Fibroblast of mammary gland (primary cell): ENCODE measurements around the gene SPN.
"Not testable (repeated sequence)": the region's sequence is repeated elsewhere in the genome, so short reads cannot be mapped to it uniquely, and the experiment has no call there.

ENCODE experiments used
- DNase-seq: peaks from one replicate; pipeline ENCODE4 v3.0.0-alpha.2; 2010; ENCODE audit warnings: low read depth
- H3K4me3 ChIP-seq: 2 replicates; pipeline ENCODE4 v1.5.1; 2011; ENCODE audit warnings: low read depth, mild to moderate bottlenecking, low read length, moderate library complexity; ENCODE audit not compliant: control insufficient read depth
- TF ChIP-seq, protein P1 (sequence below): conservative IDR thresholded peaks from 2 replicates; pipeline ENCODE4 v1.5.1; 2011; ENCODE audit warnings: low read depth, low read length, inconsistent platforms; ENCODE audit not compliant: control insufficient read depth, insufficient read depth

Gene SPN

DNA sequence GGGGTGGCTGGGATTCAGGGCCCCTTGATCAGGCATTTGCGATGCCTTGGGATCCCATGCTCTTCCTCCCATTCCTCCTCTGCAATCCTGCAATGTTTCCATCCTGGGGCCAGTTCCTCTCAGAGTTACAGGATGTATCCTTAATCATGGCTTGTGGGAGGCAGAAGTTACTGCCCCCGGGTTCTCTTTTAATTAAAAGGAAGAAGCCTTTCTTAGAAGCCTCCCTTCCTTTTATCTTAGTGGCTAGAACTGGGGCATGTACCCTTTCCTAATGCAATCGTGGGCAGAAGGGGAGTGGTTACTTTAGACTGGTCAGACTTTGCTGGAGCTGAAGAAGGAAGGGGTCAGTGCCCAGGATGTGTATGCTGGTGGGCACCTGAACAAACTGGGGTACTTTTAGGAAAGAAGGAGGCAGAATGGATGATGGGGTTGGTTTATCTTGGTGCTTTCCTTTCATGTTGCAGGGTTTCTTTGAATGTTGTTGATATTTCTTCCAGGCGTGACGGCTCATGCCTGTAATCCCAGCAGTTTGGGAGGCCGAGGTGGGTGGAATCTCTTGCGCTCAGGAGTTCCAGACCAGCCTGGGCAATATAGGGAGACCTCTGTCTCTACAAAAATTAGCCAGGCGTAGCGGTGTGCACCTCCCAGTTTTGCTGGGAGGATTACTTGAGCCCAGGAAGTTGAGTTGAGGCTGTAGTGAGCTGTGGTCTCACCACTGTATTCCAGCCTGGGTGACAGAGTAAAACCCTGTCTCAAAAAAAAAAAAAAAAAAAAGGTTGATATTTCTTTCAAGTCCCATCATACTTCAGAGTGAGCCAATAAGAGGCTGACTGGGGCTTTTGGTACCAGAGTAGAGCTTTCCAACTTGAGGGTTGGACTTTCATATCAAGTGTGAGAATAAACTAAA lies 13.2 kb upstream of the SPN start:
- TF ChIP-seq, protein P1, sequence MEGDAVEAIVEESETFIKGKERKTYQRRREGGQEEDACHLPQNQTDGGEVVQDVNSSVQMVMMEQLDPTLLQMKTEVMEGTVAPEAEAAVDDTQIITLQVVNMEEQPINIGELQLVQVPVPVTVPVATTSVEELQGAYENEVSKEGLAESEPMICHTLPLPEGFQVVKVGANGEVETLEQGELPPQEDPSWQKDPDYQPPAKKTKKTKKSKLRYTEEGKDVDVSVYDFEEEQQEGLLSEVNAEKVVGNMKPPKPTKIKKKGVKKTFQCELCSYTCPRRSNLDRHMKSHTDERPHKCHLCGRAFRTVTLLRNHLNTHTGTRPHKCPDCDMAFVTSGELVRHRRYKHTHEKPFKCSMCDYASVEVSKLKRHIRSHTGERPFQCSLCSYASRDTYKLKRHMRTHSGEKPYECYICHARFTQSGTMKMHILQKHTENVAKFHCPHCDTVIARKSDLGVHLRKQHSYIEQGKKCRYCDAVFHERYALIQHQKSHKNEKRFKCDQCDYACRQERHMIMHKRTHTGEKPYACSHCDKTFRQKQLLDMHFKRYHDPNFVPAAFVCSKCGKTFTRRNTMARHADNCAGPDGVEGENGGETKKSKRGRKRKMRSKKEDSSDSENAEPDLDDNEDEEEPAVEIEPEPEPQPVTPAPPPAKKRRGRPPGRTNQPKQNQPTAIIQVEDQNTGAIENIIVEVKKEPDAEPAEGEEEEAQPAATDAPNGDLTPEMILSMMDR = no peak
- no peak for DNase-seq

DNA sequence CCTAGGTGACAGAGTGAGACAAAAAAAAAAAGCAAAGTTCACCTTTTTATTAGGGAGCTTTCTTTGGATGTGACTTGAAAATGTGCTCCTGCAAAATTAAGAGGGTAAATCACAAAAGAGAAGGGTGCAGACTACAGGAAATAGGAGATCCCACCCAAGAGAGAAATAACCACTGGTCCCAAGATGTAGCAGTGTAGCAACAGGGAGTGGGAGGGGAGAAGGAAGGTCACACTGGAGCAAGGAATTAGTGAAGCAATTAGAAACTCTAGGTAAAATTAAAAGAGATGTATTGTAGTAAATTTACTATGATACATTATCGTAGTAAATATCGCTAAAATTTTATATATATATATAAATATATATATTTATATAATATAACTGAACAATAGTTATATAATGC lies 12.3 kb upstream of the SPN start:
- H3K4me3 ChIP-seq = no peak overlapping the region
- DNase-seq = no peak
- TF ChIP-seq, protein P1 = no peak

More for the DNA sequence above, 13.2 kb upstream of the SPN start:
- H3K4me3 ChIP-seq = no peak overlapping the region

DNA sequence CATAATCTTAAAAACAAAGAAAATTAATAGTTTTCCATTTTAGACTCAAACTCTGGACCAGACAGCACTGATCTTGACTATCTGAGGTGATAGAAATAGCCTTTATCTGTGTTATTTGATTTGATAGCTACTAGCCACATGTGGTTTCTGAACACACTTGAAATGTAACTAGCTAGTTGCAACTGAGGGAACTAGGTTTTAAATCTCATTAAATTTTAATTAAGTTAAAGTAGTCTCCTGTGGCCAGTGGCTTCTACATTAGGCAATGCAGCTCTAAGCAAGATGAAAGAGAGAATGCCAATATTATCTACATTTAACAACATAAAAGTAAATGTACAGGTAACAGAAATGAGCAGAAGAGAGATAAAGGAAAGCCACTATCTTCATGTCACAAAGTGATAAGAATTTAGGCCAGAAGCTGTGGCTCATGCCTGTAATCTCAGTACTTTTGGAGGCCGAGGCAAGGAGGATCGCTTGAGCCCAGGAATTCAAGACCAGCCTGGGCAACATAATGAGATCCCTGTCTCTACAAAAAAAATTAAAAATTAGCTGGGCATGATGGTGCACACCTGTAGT lies 11.2 kb upstream of the SPN start:
- no peak overlapping the region for H3K4me3 ChIP-seq
- TF ChIP-seq, protein P1 = no peak
- no peak for DNase-seq

DNA sequence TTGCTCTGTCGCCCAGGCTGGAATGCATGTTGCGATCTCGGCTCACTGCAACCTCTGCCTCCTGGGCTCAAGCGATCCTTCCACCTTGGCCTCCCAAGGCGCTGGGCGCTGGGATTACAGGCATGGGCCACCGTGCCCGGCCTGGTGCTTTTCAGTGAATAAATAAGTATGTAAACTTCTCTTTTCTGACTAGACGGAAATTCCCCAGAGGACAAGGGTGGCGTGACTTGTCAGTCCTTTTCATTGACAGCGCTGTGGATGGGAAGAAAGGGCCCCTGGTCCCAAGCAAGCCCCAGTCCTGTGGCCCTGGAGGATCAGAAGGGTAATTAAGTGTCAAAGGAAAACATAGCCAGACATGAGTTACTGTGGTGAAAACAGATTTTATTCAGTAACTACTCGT lies 9.6 kb upstream of the SPN start:
- DNase-seq = no peak
- TF ChIP-seq, protein P1 = no peak
- H3K4me3 ChIP-seq = no peak overlapping the region

DNA sequence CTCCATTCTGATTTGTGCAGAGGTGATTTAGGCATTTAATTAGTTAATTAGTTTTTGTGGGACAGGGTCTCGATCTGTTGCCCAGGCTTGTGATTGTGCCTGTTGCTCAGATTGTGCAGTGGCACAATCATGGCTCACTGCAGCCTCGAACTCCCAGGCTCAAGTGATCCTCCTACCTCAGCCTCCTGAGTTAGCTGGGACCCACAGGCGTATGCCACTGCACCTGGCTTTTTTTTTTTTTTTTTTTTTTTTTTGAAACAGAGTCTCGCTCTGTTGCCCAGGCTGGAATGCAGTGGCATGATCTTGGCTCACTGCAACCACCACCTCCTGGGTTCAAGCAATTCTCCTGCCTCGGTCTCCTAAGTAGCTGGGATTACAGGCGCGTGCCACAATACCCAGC lies 9.2 kb upstream of the SPN start:
- H3K4me3 ChIP-seq, DNase-seq: not testable (repeated sequence)

DNA sequence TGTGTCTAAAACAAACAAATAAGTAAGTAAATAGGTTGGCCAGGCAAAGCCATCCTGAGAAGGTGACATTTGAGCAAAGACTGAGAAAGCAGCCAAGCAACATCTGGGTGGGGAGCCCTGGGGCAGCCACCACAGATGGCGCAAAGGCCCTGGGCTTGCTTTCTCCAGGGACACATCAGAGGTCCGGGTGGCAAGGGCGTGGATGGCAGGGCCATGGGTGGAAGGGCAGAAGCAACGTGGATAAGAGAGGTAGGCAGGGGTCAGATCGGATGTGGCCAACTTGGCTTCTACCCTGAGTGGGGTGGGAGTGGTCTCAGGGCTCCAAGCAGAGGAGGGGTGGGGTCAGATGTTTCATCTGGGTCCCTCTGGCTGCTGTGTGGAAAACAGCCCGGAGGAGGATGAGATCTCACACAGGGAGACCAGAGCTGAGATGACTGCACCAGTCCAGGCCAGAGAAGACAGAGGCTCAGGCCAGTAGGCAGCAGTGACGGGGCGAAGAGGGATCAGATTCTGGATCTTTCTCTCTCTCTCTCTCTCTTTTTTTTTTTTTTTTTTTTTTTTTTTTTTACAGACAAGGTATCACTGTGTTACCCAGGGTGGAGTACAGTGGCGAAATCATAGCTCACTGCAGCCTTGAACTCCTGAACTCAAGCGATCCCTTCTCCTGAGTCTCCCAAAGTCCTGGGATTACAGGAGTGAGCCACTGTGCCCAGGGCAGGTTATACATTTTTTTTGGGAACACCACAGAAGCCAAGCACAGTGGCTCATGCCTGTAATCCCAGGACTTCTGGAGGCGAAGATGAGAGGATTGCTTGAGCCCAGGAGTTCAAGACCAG lies 6.1 kb upstream of the SPN start:
- H3K4me3 ChIP-seq = no peak overlapping the region
- TF ChIP-seq, protein P1 = no peak
- DNase-seq = no peak

DNA sequence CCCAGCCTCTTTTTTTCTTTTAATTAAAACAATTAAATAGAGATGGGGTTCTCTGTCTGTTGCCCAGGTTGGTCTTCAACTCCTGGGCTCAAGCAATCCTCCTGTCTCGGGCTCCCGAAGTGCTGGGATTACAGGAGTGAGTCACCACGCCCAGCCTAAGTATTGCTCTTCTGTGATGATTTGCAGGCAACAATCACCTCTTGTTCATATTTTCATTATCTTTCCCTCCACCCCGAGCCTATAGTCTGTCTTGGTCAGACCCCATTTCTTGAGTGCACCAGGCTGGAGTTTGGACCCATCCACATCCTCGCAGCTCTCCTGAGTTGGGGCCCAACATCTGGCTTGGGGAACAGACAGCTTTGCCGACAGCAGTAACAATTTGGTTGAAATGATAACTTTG lies 4.3 kb upstream of the SPN start:
- TF ChIP-seq, protein P1 = no peak
- no peak overlapping the region for H3K4me3 ChIP-seq
- no peak for DNase-seq
